Karpas-422 (cell line): ENCODE data around the gene TBC1D22A. TPM values are rescaled to one million over a fixed set of nuclear protein-coding genes. Genes with fewer than 3 reads are reported as not detected.

ENCODE experiments used
- DNase-seq: peaks from one replicate; pipeline ENCODE4 v3.0.0-alpha.2; 2015
- H2AFZ ChIP-seq: fragments of 200-600 bp; sonication (generic); 2 replicates; pipeline ENCODE4 v1.6.1; 2014; ENCODE audit warnings: antibody characterized with exemption, low read length, mixed read lengths
- H3K27ac ChIP-seq: fragments of 200-600 bp; sonication (generic); 2 replicates; pipeline ENCODE4 v1.5.1; 2014; ENCODE audit warnings: mild to moderate bottlenecking, low read length, moderate library complexity
- H3K27me3 ChIP-seq: fragments of 200-600 bp; sonication (generic); 2 replicates; pipeline ENCODE4 v1.6.1; 2014; ENCODE audit warnings: low read length, mixed read lengths
- H3K36me3 ChIP-seq: fragments of 200-600 bp; sonication (generic); 2 replicates; pipeline ENCODE4 v1.6.1; 2014; ENCODE audit warnings: low read length, mixed read lengths; ENCODE audit not compliant: insufficient read depth
- H3K4me1 ChIP-seq: fragments of 200-600 bp; sonication (generic); 2 replicates; pipeline ENCODE4 v1.6.1; 2014; ENCODE audit warnings: mild to moderate bottlenecking, low read length, mixed read lengths
- H3K4me2 ChIP-seq: fragments of 200-600 bp; sonication (generic); 2 replicates; pipeline ENCODE4 v1.6.1; 2014; ENCODE audit warnings: low read length, low read depth, mild to moderate bottlenecking; ENCODE audit not compliant: poor library complexity, severe bottlenecking
- H3K4me3 ChIP-seq: fragments of 200-600 bp; sonication (generic); 2 replicates; pipeline ENCODE4 v1.5.1; 2014; ENCODE audit warnings: mild to moderate bottlenecking, antibody characterized with exemption, low read length, mixed read lengths
- H3K79me2 ChIP-seq: fragments of 200-600 bp; sonication (generic); 2 replicates; pipeline ENCODE4 v1.6.1; 2014; ENCODE audit warnings: mild to moderate bottlenecking, low read length, mixed read lengths
- H3K9ac ChIP-seq: fragments of 200-600 bp; sonication (generic); 2 replicates; pipeline ENCODE4 v1.6.0; 2014; ENCODE audit warnings: low read length
- H3K9me2 ChIP-seq: fragments of 200-600 bp; sonication (generic), shearing (Covaris generic); replicated peaks from 2 replicates; pipeline ENCODE4 v1.6.0; 2014; ENCODE audit warnings: mild to moderate bottlenecking, low read length, moderate library complexity; ENCODE audit not compliant: insufficient read depth
- H3K9me3 ChIP-seq: fragments of 300-700, 200-600 bp; sonication (generic); 2 replicates; pipeline ENCODE4 v1.6.1; 2014; ENCODE audit warnings: low read length, mixed read lengths
- H4K20me1 ChIP-seq: fragments of 200-600 bp; sonication (generic); 2 replicates; pipeline ENCODE4 v1.6.1; 2014; ENCODE audit warnings: mild to moderate bottlenecking, antibody characterized with exemption, low read length, low read depth; ENCODE audit not compliant: insufficient read depth
- total RNA-seq: library from RNA; depleted of rRNA; stranded (reverse); fragments of >200 nt; shearing (Covaris generic); gene quantifications from 2 replicates; pipeline ENCODE4 v1.2.3, GENCODE V29; 2014; ENCODE audit warnings: low replicate concordance; rRNA removed

Gene TBC1D22A
- total RNA-seq, 1 experiment from 2014 or later, result 27.7 TPM

DNA sequence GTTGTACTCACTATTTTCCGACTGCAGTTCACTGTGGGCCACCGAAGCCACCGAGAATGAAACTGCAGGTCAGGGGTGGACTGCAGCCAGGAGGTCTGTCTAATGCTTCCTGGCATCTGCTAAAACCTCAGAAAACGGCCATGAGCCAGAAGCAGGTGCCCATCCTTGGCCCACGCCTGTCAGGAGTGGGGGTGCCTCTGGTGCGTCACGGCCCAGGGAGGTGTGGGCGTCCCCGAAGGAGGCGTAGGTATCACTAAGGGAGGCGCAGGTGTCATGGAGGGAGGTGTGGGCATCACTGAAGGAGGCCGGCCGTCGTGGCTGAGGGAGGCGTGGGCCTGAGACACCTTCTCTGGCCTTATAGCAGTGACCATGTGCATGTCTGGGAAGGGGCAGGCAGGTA lies 456.2 kb downstream of the TBC1D22A start:
- Histone ChIP-seq H3K27me3 (no peaks in the 10 kb centered on the region), H3K79me2 (no peaks in the 10 kb centered on the region), H3K36me3 (no peaks in the 10 kb centered on the region), H2AFZ (no peak overlapping the region), H3K27ac (no peak overlapping the region), H3K4me2 (no peak overlapping the region), H3K4me3 (no peak overlapping the region), H3K4me1 (no peaks in the 10 kb centered on the region), H3K9me3 (no peaks in the 10 kb centered on the region), H3K9me2 (no peaks in the 10 kb centered on the region; the same call in 1 of the 2 replicates), H4K20me1 (peaks cover 3% of the 10 kb centered on the region; the same call in 1 of the 2 replicates), H3K9ac (no peak overlapping the region)
- DNase-seq, result no peak

DNA sequence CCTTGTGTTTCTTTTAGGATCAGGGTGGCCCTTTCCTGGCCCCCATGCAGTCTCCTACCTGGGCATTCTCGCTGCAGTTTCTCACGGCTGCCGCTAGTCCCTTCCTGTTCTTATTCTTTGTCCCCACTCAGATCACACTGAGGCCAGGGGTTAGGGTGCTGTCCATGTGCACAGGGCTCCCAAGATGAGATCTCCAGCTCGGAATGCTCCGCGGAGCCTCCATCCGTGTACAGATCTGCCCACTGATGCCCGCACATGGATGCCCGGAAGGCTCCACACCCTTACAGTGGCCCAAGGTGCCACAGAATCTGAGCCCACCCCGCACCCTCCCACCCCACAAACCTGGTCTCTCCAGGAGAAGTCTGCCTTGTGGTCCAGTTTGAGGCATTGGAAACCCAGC lies 457.3 kb downstream of the TBC1D22A start:
- Histone ChIP-seq H3K27ac (no peak overlapping the region), H4K20me1 (no peaks in the 10 kb centered on the region; the same call in 1 of the 2 replicates), H3K9me3 (no peaks in the 10 kb centered on the region), H3K9me2 (no peaks in the 10 kb centered on the region; the same call in 1 of the 2 replicates), H3K9ac (no peak overlapping the region), H3K79me2 (no peaks in the 10 kb centered on the region), H3K36me3 (no peaks in the 10 kb centered on the region), H3K4me3 (no peak overlapping the region), H2AFZ (no peak overlapping the region), H3K4me2 (no peak overlapping the region), H3K27me3 (no peaks in the 10 kb centered on the region), H3K4me1 (no peaks in the 10 kb centered on the region)
- DNase-seq, result no peak

DNA sequence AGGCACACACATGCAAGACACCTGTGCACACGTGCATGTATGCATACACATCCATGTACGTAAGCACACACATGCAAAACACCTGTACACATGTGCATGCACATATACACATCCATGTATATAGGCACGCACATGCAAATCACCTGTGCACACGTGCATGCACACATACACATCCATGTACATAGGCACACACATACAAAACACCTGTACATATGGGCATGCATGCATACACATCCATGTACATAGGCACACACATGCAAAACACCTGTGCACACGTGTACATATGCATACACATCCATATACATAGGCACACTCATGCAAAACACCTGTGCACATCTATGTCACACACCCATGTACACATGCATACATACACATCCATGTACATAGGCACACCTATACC lies 458.3 kb downstream of the TBC1D22A start:
- H3K27me3 ChIP-seq, result no peaks in the 10 kb centered on the region
- no peaks in the 10 kb centered on the region; the same call in 1 of the 2 replicates for H4K20me1 ChIP-seq
- H3K27ac ChIP-seq, result no peak overlapping the region
- H3K4me3 ChIP-seq, result no peak overlapping the region
- no peak for DNase-seq
- no peaks in the 10 kb centered on the region for H3K4me1 ChIP-seq
- H3K9me3 ChIP-seq, result no peaks in the 10 kb centered on the region
- no peaks in the 10 kb centered on the region; the same call in 1 of the 2 replicates for H3K9me2 ChIP-seq
- no peak overlapping the region for H2AFZ ChIP-seq
- H3K79me2 ChIP-seq, result no peaks in the 10 kb centered on the region
- H3K36me3 ChIP-seq, result no peaks in the 10 kb centered on the region
- H3K9ac ChIP-seq, result no peak overlapping the region
- H3K4me2 ChIP-seq, result no peak overlapping the region

DNA sequence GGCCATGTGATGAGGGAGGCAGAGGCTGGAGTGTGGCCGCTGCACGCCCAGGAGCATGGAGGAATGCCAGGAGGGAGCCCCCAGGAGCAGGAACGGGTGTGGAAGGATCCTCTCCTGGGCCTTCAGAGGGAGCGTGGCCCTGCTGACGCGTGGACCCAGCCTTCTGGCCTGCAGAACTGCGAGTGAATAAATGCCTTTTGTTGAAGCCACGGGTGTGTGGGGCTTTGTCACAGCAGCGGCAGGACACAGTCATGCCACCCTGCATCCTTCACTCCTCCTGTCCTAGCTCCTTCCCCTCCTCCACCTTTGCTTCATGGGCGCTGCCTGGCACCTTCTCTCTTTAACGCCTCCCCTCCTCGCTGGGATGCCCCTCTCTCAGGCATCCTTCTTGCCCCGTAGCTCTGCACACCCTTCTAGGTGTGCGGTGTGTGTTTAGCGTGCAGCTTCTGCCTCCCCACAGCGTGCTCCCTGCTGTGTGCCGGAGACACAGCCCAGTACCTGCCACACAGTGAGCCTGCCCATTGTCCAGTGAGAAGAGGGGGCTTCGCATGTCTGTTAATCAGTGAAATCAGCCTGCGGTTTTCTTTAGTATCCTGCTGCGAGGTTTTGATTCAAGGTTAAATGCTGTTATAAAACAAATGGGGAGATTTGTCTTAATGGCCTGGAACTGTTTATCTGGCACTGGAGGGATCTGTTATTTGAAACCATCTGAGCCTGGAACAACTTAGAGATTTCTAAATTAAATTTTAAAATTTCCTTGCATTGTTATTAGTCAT lies 459.6 kb downstream of the TBC1D22A start:
- Histone ChIP-seq H3K79me2 (no peaks in the 10 kb centered on the region), H3K4me1 (no peaks in the 10 kb centered on the region), H3K27ac (no peak overlapping the region), H3K9me3 (no peaks in the 10 kb centered on the region), H3K4me2 (no peak overlapping the region), H2AFZ (no peak overlapping the region), H3K9ac (no peak overlapping the region), H3K4me3 (no peak overlapping the region), H3K27me3 (no peaks in the 10 kb centered on the region), H4K20me1 (no peaks in the 10 kb centered on the region; the same call in 1 of the 2 replicates), H3K9me2 (no peaks in the 10 kb centered on the region; the same call in 1 of the 2 replicates), H3K36me3 (no peaks in the 10 kb centered on the region)
- no peak for DNase-seq

Other genes starting within 250 kb of the TBC1D22A start
- gene CELSR1, start 225.0 kb upstream of the TBC1D22A start, total RNA-seq, result 0.11 and 0.51 TPM in 2 replicates
- gene GRAMD4, start 142.3 kb upstream of the TBC1D22A start, total RNA-seq, result 29.0 and 43.1 TPM in 2 replicates
- 53.8 and 79.0 TPM in 2 replicates for gene CERK, start 24.4 kb upstream of the TBC1D22A start, total RNA-seq